Ovary (tissue), 3 donors: ENCODE measurements around the gene PCDH15.

Experiments
- POLR2A ChIP-seq: fragments of 450-650 bp; IDR thresholded peaks from one replicate; pipeline ENCODE4 v1.6.1; 2017; ENCODE audit warnings: antibody characterized with exemption, mild to moderate bottlenecking, moderate library complexity
- TF ChIP-seq, protein P1 (sequence below), 3 donors: fragments of 450-650 bp in 2 of 3; fragments of 200-600 bp in 1 of 3; IDR thresholded peaks; one replicate each; pipeline versions ENCODE4 v1.5.1 to v1.8.0; 2016 to 2022; ENCODE audit warnings: antibody characterized with exemption in 3 of 3, mild to moderate bottlenecking in 1 of 3
- donor health status: DM: no; HTN: no; CAD: no.

DNA sequence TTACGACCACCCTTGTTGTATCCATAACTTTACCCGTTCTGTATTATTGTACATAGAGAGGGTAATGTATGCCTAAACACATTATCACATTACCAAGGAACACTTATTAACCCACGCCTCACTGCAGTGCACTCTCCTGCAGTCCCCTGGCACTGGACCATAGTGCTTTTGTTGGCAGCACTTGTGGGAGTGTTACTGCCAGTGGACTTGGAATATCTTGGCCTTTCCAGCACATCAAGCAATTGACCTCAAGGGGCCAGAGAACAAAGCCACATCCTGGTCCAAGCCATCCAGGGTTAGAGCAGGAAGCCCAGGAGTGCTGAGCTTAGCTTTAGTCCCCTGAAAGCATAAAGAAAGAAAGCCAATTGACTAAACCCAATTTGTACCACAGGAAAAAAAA is 304.2 kb downstream of the PCDH15 start:
- TF ChIP-seq, protein P1, sequence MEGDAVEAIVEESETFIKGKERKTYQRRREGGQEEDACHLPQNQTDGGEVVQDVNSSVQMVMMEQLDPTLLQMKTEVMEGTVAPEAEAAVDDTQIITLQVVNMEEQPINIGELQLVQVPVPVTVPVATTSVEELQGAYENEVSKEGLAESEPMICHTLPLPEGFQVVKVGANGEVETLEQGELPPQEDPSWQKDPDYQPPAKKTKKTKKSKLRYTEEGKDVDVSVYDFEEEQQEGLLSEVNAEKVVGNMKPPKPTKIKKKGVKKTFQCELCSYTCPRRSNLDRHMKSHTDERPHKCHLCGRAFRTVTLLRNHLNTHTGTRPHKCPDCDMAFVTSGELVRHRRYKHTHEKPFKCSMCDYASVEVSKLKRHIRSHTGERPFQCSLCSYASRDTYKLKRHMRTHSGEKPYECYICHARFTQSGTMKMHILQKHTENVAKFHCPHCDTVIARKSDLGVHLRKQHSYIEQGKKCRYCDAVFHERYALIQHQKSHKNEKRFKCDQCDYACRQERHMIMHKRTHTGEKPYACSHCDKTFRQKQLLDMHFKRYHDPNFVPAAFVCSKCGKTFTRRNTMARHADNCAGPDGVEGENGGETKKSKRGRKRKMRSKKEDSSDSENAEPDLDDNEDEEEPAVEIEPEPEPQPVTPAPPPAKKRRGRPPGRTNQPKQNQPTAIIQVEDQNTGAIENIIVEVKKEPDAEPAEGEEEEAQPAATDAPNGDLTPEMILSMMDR (IDR thresholded peaks at IDR 0.05) = no peak
- TF ChIP-seq POLR2A = no peak
